Fibroblast of lung (primary cell): ENCODE results near the gene ITPRID1. TPM values are rescaled to one million over a fixed set of nuclear protein-coding genes. Genes with fewer than 3 reads are reported as not detected.

Experiments used
- DNase-seq, 2 donors: peaks; one replicate each; pipeline versions ENCODE4 v3.0.0 to v3.0.0-alpha.2; 2010; ENCODE audit warnings: low read depth in 2 of 2
- H2AFZ ChIP-seq: 2 replicates; pipeline ENCODE4 v1.5.1; 2012; ENCODE audit warnings: low read length, control low read depth, inconsistent platforms
- H3K27ac ChIP-seq: 2 replicates; pipeline ENCODE4 v1.5.1; 2011; ENCODE audit warnings: low read length, control low read depth; ENCODE audit not compliant: insufficient read depth
- H3K27me3 ChIP-seq: 2 replicates; pipeline ENCODE4 v1.5.1; 2011; ENCODE audit warnings: mild to moderate bottlenecking, low read length; ENCODE audit not compliant: control insufficient read depth, insufficient read depth
- H3K36me3 ChIP-seq: 2 replicates; pipeline ENCODE4 v1.5.1; 2011; ENCODE audit warnings: low read length; ENCODE audit not compliant: control insufficient read depth, insufficient read depth
- H3K4me1 ChIP-seq: 2 replicates; pipeline ENCODE4 v1.5.1; 2011; ENCODE audit warnings: low read length; ENCODE audit not compliant: control insufficient read depth, insufficient read depth; ENCODE audit errors: extremely low read depth
- H3K4me2 ChIP-seq: 2 replicates; pipeline ENCODE4 v1.5.1; 2011; ENCODE audit warnings: low read length, control low read depth; ENCODE audit not compliant: insufficient read depth; ENCODE audit errors: extremely low read depth
- H3K4me3 ChIP-seq, 4 experiments: fragments of 200-600 bp in 1 of 4; sonication (generic) in 1 of 4; replicated peaks in 1 of 4; 2 replicates each; pipeline ENCODE4 v1.5.1; 2011 to 2016; ENCODE audit warnings: low read length in 4 of 4, low read depth in 3 of 4, mild to moderate bottlenecking in 3 of 4, control low read depth in 2 of 4, inconsistent platforms in 1 of 4, mixed read lengths in 1 of 4; ENCODE audit not compliant: insufficient read depth in 1 of 4; ENCODE audit errors: control extremely low read depth in 1 of 4
- H3K79me2 ChIP-seq: 2 replicates; pipeline ENCODE4 v1.5.1; 2012; ENCODE audit warnings: mild to moderate bottlenecking, low read length, inconsistent platforms; ENCODE audit not compliant: control insufficient read depth, insufficient read depth
- H3K9ac ChIP-seq: 2 replicates; pipeline ENCODE4 v1.5.1; 2011; ENCODE audit warnings: mild to moderate bottlenecking, low read length, control low read depth; ENCODE audit not compliant: insufficient read depth
- H3K9me3 ChIP-seq: 2 replicates; pipeline ENCODE4 v1.5.1; 2012; ENCODE audit warnings: low read depth, low read length; ENCODE audit not compliant: control insufficient read depth, insufficient read depth
- H4K20me1 ChIP-seq: 2 replicates; pipeline ENCODE4 v1.5.1; 2011; ENCODE audit warnings: low read length; ENCODE audit not compliant: control insufficient read depth, insufficient read depth; ENCODE audit errors: extremely low read depth
- EZH2 ChIP-seq: IDR thresholded peaks from 2 replicates; pipeline ENCODE4 v1.5.1; 2012; ENCODE audit warnings: low read length, control low read depth, mild to moderate bottlenecking; ENCODE audit errors: missing control alignments
- polyA plus RNA-seq, 2 donors: library from polyadenylated mRNA; depleted of rRNA in 1 of 2; stranded (reverse) in 1 of 2; unstranded in 1 of 2; fragments of >200 nt; gene quantifications; 2 replicates each; pipeline ENCODE4 v1.2.1, GENCODE V29; 2011 to 2012; ENCODE audit warnings: missing spikeins in 1 of 2
- total RNA-seq: library from RNA; depleted of rRNA; stranded (reverse); fragments of >200 nt; gene quantifications from 2 replicates; pipeline ENCODE4 v1.2.1, GENCODE V29; 2014
- TF ChIP-seq, protein P1 (sequence below), 2 donors: IDR thresholded peaks in 1 of 2; conservative IDR thresholded peaks in 1 of 2; 1 replicate in 1 of 2; 2 replicates in 1 of 2; pipeline ENCODE4 v1.5.1; 2011 to 2012; ENCODE audit warnings: low read length in 2 of 2, control low read depth in 1 of 2, inconsistent platforms in 1 of 2, low read depth in 1 of 2, mild to moderate bottlenecking in 1 of 2

Gene ITPRID1
- total and polyA plus RNA-seq, 2 donors (not counting 1 experiment from before 2014, with no cell fraction given) = not detected

GRCh38 chr7:31512166-31512565 is 1.7 kb upstream of the ITPRID1 start:
- Histone ChIP-seq H3K4me1 (no peaks in the 10 kb centered on the region), H3K36me3 (no peaks in the 10 kb centered on the region), H3K9me3 (no peaks in the 10 kb centered on the region), H2AFZ (no peak overlapping the region), H3K27me3 (no peaks in the 10 kb centered on the region), H4K20me1 (no peaks in the 10 kb centered on the region), H3K79me2 (no peaks in the 10 kb centered on the region), H3K4me2 (no peak overlapping the region), H3K27ac (no peak overlapping the region), H3K9ac (no peak overlapping the region), H3K4me3 (no peak overlapping the region)
- DNase-seq = no peak
- TF ChIP-seq, protein P1, sequence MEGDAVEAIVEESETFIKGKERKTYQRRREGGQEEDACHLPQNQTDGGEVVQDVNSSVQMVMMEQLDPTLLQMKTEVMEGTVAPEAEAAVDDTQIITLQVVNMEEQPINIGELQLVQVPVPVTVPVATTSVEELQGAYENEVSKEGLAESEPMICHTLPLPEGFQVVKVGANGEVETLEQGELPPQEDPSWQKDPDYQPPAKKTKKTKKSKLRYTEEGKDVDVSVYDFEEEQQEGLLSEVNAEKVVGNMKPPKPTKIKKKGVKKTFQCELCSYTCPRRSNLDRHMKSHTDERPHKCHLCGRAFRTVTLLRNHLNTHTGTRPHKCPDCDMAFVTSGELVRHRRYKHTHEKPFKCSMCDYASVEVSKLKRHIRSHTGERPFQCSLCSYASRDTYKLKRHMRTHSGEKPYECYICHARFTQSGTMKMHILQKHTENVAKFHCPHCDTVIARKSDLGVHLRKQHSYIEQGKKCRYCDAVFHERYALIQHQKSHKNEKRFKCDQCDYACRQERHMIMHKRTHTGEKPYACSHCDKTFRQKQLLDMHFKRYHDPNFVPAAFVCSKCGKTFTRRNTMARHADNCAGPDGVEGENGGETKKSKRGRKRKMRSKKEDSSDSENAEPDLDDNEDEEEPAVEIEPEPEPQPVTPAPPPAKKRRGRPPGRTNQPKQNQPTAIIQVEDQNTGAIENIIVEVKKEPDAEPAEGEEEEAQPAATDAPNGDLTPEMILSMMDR (conservative IDR thresholded peaks at IDR 0.05 in 1 of 2, IDR thresholded peaks at IDR 0.05 in 1 of 2; ENCODE audit: low read depth in 1 of 2, low read length in 2 of 2) = no peak
- no peak for TF ChIP-seq EZH2

DNA sequence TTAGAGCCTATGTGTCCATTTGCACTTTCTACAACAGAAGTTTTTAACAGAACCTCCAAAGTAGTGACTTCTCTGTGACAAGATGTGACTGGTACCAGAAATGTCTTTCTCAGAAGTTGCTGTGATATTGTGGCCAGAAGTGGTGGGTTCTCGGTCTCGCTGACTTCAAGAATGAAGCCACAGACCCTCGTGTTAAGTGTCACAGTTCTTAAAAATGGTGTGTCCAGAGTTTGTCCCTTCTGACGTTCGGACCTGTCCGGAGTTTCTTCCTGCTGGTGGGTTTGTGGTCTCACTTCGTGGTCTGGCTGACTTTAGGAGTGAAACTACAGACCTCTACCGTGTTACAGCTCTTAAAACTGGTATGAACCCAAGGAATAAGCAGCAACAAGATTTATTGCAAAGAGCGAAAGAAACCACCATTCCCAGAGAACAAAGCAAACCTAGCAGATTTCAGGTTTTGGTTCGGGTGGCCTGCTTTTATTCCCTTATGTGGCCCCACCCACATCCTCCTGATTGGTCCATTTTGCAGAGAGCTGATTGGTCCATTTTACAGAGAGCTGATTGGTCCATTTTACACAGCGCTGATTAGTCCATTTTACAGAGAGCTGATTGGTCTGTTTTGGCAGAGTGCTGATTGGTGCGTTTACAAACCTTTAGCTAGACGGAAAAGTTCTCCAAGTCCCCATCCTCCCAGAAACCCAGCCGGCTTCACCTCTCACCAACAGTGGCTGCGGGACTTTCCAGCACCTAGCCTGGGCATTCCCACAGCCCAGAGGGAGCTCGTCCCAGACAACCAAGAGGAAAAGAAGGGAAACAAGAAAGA is 3.0 kb downstream of the ITPRID1 start:
- TF ChIP-seq EZH2 = no peak
- TF ChIP-seq, protein P1 (conservative IDR thresholded peaks at IDR 0.05 in 1 of 2, IDR thresholded peaks at IDR 0.05 in 1 of 2; ENCODE audit: low read depth in 1 of 2, low read length in 2 of 2) = no peak
- H3K9me3 ChIP-seq = no peaks in the 10 kb centered on the region
- H3K36me3 ChIP-seq = no peaks in the 10 kb centered on the region
- H3K79me2 ChIP-seq = no peaks in the 10 kb centered on the region
- no peak overlapping the region for H3K4me2 ChIP-seq
- H3K4me1 ChIP-seq = no peaks in the 10 kb centered on the region
- no peaks in the 10 kb centered on the region for H4K20me1 ChIP-seq
- no peaks in the 10 kb centered on the region for H3K27me3 ChIP-seq
- no peak overlapping the region for H2AFZ ChIP-seq
- H3K9ac ChIP-seq = no peak overlapping the region
- no peak overlapping the region for H3K4me3 ChIP-seq
- H3K27ac ChIP-seq = no peak overlapping the region
- DNase-seq = no peak

GRCh38 chr7:31517513-31517912 is 3.6 kb downstream of the ITPRID1 start:
- Histone ChIP-seq H3K4me3 (no peak overlapping the region), H3K4me2 (no peak overlapping the region), H2AFZ (no peak overlapping the region)

More at GRCh38 chr7:31517513-31517912, 3.6 kb downstream of the ITPRID1 start:
- TF ChIP-seq EZH2 = no peak
- TF ChIP-seq, protein P1 (conservative IDR thresholded peaks at IDR 0.05 in 1 of 2, IDR thresholded peaks at IDR 0.05 in 1 of 2; ENCODE audit: low read depth in 1 of 2, low read length in 2 of 2) = no peak
- H3K4me1 ChIP-seq = no peaks in the 10 kb centered on the region
- no peaks in the 10 kb centered on the region for H4K20me1 ChIP-seq
- no peak overlapping the region for H3K9ac ChIP-seq
- H3K9me3 ChIP-seq = no peaks in the 10 kb centered on the region
- no peak overlapping the region for H3K27ac ChIP-seq
- H3K79me2 ChIP-seq = no peaks in the 10 kb centered on the region
- H3K27me3 ChIP-seq = no peaks in the 10 kb centered on the region
- DNase-seq = no peak
- H3K36me3 ChIP-seq = no peaks in the 10 kb centered on the region
